ENCODE results near the gene S100A14.
"Not testable (repeated sequence)": the region's sequence is repeated elsewhere in the genome, so short reads cannot be mapped to it uniquely, and the experiment has no call there.

Gene S100A14

DNA sequence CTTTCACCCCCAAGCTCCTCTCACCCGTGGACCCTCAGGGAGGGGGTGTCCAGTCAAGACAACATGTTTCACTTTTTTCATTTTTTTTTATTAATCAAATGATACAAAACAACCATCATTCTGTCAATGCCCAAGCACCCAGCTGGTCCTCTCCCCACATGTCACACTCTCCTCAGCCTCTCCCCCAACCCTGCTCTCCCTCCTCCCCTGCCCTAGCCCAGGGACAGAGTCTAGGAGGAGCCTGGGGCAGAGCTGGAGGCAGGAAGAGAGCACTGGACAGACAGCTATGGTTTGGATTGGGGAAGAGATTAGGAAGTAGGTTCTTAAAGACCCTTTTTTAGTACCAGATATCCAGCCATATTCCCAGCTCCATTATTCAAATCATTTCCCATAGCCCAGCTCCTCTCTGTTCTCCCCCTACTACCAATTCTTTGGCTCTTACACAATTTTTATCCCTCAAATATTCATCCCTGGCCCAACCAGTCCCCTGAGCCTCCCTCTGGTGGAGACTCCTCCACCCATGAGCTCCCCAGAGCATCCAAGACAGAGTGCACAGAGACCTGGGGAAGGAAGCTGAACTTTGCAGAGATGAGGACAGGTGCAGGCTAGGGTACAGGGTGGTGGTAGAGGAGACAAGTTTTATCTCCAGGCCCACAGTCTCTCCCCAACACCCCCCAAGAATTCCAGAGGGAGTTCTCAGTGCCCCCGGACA lies 1.8 kb downstream of the S100A14 start:
- DNase-seq = no peak

DNA sequence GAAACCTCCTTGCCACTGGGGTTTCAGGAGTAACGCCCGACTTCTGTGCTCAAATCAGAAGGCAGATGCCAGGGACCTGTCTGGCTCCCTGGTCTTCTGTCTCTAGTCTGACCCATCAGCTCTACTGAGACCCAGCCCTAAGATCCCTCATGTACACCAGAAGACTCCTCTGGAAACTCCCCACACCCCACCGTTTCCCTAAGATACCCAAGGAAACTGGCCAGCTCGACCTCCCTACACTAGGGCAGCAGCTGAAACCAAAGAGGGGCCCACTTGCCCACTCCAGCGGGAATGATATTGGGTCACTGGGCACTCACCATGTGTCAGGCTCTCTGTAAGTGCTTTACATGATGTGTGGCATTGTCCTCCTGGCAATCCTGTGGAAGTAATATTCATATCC lies 2.7 kb downstream of the S100A14 start:
- DNase-seq = no peak

DNA sequence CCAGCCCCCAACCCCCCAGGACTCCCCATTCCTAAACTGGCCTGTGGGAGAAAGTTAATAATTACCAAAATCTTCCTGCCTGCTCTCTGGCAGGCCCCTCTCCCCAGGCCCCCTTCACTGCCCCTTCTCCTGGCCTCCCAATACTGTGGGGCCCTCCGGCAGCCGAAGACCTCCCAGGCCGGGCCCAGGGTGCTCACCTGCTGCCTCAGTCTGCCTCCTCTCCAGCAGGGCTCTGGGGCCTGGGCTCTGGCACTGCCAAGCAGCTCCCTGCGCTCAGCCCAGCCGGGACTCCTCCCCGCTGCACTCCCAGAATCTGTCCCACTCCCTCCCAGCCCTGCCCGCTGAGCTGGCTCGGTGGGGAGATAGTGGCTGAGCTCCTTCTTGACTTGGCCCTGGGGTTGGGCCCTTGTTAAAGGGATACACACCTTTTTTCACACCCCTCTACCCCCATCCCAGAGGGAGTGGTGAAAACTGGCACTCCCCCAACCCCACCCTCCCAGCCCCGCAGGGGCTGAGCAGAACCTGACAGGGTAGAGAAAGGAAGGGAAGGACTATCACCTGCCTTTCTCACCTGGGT lies 3.3 kb downstream of the S100A14 start, which contains the start of gene S100A16:
Gene S100A16, minus strand, starts transcription at position 383 of the 577 bp plus-strand sequence. CDS start 4,986 bp downstream, outside the sequence.
- DNase-seq = no peak

GRCh38 chr1:153612111-153612754 lies 3.9 kb downstream of the S100A14 start:
- no peak for DNase-seq

DNA sequence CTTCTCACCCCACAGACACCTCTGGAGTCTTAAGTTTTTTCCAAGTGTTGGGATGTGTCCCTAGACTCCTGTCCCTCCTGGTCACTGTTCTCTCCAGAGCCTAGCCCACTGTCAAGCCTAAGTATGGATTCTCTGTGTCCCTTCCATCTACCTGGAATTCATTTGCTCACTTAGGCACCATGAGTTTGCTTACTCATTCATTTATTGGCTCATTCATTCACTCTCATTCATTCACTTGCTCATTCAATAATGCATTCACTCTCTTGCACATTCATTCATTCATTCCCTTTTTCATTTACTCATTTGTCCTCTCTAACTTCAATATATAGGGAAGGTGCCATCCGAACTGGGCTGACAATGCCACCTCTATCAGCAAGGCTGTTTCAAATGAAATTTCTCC lies 4.8 kb downstream of the S100A14 start:
- DNase-seq = no peak

DNA sequence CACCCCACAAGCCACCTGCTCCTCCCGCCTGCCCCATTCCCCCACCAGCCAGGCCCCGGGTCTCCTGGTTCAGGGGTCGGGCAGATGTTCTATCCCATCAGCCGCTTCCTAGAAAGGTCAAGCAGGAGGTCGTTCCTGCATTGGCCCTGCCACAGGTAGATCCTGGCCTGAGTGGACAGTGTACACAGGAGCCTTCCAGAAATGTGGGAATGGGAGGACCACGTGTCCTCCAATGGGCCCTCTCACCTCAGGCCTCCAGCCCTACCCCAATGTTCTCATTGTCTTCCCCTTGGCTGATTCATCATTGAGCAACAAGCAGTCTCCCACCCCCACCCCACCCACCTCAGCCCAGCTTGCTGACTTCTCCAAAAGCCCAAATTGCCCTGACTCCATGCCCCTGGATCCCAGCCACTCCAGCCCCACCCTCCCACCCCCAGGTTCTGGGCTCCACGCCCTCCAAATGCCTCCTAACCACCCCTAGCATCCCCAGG lies 5.3 kb downstream of the S100A14 start:
- no peak for DNase-seq

- no peak for DNase-seq
Measured at GRCh38 chr1:153610334-153610733, 5.8 kb downstream of the S100A14 start.

DNA sequence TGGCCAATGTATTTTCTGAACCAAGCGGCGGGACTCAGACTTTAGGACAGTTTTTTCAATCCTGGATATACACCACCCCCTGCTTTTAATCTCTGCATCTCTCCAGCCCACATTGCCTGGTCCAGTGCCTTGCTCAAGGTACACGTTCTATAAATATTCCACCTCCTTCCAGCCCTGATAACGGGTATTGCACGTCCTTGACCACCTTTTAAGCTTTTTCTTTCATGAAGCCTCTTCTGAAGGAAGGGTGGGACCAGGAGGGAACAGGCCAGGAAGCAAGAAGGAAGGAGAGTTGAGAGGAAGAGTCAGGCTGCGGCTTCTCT lies 6.6 kb downstream of the S100A14 start:
- DNase-seq = no peak

- DNase-seq = no peak
Measured at GRCh38 chr1:153608742-153609584, 7.2 kb downstream of the S100A14 start.

DNA sequence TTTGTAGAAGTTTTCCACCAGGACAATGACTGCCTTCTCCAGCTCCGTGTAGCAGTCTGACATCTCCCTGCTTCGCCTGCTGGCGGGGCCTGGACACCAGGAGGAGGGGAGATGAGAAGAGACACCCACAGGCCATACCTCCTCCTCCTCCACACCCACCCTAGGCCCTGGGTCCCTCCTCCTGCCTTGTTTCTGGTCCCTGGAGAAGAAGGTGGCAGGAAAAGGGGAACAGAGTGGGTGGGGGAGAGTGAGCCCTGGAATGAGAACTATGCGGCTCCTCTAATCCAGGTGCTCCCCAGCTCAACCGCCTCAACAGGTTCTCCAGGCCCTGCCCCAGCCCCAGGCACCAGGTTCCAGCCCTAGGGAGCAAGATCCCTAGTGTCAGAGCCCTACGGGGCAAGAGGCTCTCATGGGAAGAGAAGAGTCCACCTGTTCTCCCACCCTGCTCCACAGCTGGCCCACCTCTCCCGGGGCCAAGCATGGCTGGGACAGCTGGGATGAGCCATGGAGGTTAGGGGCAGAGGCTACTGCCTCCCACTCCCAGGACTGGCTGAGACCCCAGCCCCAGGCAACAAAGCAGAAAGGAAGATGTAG lies 7.9 kb downstream of the S100A14 start:
- no peak for DNase-seq

GRCh38 chr1:153607381-153607780 lies 8.7 kb downstream of the S100A14 start:
- DNase-seq = no peak

DNA sequence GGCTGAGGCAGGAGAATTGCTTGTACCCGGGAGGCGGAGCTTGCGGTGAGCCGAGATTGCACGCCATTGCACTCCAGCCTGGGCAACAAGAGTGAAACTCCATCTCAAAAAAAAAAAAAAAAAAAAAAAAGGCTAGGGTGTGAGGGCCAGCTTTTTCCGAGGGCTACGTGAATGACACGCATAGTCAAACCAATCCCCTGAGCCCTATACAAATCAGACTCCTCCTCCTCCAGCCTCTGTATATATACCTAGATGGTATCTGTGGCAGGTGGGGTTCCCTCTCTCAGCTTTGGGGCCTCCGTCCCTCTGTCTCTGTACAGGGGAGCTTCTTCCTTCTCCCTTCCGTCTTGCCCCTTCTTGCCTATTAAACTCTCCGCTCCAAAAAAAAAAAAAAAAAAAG lies 9.9 kb downstream of the S100A14 start:
- no peak for DNase-seq

- DNase-seq = no peak
Measured at GRCh38 chr1:153602749-153603148, 13.4 kb downstream of the S100A14 start.

DNA sequence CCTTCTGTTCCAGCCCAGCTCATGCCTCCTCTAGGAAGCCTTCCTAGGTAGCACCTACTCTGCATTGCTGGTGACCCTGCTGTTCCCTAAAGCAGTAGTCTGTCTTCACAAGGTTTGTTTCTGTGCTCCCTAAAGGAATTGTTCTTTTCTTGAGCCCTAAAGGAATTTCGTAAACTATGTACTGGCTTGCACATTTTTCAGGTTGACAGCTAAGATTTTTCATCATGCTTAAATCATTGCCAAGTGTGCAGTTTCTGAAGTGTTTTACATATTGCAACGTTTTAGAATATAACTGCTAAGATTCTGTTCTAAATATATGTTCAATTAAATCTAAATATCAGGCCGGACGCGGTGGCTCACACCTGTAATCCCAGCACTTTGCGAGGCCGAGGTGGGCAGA lies 16.3 kb downstream of the S100A14 start:
- DNase-seq = no peak

DNA sequence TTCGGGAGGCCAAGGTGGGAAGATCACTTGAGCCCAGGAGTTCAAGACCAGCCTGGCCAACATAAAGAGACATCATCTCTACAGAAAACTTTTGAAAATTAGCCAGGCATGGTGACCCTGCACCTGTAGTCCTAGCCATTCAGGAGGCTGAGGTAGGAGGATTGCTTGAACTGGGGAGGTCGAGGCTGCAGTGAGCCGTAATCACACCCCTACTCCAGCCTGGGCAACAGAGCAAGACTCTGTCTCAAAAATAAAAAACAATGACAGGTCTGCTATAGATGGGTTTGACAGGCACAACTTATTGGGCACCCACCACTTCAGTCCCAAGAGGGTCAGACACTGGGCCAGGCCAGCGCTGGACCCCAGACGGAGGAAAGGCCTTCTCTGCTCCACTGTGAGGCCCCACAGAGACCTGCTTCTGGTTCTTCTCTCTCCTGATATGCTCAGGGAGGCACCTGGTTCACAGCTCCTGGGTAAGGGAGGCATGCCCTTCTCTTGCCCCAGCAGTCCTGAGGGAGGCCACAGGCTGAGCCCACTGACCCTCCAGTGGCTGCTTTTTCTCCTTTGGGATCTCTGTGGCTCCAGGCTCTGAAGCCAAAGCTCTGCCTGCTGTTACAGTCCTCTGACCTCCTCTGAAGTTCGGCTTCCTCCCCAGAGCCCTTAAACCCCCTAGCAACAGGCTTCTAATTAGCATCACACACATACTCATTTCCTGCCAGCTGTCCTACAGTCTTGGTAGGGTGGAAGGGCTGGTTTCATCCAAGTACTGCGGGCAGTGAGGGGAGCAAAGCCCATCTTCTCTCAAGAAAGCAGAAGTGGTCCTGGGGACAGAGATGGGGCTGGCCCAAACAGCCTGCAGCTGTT lies 17.6 kb downstream of the S100A14 start:
- no peak for DNase-seq

- DNase-seq = no peak
Measured at GRCh38 chr1:153597206-153597605, 18.9 kb downstream of the S100A14 start.

DNA sequence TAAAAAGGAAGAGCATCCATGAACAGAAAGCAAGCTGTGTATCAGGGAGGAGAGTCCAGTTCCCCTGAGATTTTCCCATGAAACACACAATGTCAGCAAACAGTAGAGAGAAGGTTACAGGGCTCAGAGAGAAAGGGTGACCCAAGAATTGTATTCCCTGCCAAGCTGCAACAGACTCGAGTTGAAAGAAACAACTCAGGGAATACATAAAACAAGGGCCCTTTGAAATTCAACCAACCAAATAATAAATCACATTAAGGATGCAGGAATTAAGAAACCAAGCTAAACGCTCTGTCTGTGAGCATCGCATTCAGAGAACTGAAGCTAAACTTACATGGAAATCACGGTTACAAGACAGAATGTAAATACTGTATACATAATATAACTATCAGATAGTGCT lies 23.4 kb downstream of the S100A14 start:
- DNase-seq = no peak

- no peak for DNase-seq
Measured at GRCh38 chr1:153588482-153588881, 27.6 kb downstream of the S100A14 start.

GRCh38 chr1:153588033-153588432 lies 28.1 kb downstream of the S100A14 start:
- DNase-seq = not testable (repeated sequence)

GRCh38 chr1:153587314-153587713 lies 28.8 kb downstream of the S100A14 start:
- DNase-seq = no peak

GRCh38 chr1:153586347-153586746 lies 29.8 kb downstream of the S100A14 start:
- no peak for DNase-seq

DNA sequence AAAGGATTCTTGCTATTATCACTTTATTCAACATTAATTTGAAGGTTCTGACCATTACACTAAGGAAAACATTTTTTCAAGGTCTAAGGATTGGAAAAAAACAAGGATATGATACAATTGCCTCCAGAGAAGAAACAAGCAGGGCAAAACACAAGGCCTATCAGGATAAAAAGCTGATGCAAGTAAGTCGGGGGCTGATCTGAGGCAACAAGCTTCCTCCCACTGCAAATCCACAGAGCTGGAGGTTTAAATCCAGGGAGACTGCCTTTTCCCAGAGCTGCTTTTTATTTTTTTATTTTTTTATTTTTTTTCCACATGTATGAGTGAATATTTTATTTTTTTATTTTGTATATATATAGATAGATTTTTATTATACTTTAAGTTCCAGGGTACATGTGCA lies 31.1 kb downstream of the S100A14 start:
- no peak for DNase-seq
